Measurements from ENCODE around the gene CCM2.
"Not testable (repeated sequence)": the region's sequence is repeated elsewhere in the genome, so short reads cannot be mapped to it uniquely, and the experiment has no call there.

The CCM2 gene

DNA sequence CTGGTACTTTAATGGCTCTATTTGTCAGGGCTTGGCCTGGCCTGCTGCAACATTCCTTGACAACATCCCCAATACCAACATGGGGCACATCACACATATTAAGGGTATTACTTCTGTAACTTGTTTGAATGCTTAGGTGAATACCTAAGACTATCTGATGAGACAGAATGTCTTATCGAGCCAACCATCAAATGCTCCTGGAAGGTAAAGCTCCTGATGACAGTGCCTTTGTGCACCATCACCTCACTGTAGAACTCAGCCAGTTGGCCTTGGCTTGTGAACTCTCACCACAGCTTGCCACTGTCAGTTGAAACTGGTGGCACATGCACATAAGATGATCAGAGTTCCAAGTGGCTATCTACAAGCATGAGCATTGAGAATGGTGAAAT lies 17.5 kb upstream of the CCM2 start:
- no peak for DNase-seq

DNA sequence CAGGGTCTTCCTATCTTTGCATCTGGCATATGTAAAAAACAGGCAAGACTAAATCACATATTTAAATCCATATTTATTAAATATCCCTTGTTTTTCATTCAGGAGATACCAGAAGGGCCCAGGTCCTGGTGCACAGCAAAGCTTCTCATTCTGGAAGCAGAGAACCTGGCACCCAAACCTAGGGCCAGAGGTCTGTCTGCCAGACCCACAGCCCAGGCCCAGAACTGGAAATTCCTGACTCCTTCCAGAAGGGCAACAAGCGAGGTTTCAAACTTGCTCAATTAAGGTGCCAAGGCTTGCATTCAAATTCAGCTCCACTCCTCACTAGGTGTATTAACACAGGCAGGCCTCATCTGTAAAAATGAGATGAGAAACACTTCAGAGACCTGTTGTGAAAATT lies 17.0 kb upstream of the CCM2 start:
- no peak for DNase-seq

DNA sequence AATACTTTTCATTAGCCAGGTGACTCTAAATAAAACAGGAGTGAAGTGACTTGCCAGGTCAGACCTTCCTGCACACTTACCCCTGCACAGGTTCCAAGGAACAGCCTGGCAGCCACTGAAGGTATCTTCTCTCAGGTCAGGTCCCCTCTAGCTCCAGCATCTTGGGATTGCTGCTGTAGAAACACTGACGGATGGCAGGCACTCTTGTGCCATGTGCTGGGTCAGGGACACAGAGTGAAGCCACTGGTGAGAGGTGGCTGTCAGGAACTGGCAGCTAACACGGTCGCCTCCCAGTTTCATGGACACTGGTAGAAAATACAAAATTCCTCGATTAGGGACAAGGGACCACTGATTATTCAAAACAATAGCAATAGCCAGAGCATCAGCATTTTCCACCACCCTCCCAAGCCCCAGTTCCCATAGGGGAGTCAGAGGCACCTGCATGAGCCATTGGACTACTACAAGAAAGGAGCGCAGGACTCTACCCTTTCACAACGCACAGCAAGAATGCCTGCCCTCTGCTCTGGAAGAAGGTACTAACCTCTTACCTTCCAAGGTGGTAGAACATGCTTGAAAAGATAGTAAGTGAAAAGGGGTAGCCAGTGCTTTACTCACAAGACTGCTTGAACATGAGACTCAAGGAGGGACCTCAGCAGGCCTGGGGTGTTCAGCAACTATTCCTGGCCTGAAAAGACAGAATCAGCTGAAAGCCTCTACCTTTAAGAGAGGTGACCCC lies 16.1 kb upstream of the CCM2 start:
- no peak for DNase-seq

DNA sequence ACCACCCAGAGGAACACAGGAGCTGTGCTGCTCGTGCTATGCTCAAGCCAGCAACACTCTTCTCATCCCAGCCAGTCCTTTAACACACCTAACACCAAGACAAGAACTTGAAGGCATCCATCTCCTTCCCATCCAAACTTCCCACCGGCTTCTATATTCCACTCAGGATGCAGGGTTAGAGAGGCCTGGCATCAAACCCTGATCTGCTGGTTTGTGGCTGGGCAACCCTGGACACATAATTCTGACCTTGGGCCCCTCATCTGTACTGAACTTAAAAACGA lies 15.6 kb upstream of the CCM2 start:
- DNase-seq = no peak

DNA sequence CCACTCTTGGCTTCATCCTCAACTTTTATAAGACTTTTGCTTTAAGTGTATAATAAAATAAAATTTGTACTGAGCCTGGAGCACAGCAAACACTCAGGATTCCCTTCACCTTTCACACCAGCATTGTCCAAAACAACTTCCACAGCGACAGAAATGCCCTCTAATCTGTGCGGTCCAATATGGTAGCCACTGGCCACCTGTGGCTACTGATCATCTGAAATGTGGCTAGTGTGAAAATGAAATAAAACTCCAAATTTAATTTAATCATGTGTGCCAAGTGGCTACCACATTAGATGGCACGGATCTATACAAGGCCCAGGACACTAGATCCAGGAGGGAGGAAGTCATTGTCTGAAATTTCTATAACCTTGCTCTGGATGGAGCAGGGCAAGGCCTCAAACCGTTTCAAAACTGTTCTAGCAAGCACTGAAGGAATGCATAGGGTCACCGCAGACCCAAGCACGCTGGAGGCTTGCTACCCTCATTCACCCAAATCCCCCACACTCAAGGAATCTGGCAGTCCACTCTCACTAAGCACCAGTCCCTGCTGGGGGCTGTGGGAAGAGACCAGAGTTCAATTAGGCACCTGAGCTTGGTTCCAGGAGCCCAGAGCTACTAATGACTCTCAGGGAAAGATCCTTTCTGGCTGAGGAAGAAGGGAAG lies 14.8 kb upstream of the CCM2 start:
- DNase-seq = no peak

DNA sequence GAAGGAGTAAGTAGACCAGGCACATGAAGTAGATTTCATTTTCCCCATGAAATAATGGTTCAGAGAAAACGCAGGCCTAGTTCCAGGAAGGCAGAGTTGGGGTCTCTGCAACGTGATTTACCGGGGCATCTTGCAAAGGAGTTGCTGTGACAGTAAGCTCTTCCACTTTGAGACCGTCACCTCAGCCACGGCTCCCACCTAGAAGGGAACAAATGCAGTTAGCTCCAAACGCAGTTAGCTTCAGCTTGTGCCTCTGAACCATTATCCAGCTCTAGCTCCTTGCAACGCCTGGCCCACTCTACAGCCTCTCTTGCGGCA lies 14.1 kb upstream of the CCM2 start:
- no peak for DNase-seq

DNA sequence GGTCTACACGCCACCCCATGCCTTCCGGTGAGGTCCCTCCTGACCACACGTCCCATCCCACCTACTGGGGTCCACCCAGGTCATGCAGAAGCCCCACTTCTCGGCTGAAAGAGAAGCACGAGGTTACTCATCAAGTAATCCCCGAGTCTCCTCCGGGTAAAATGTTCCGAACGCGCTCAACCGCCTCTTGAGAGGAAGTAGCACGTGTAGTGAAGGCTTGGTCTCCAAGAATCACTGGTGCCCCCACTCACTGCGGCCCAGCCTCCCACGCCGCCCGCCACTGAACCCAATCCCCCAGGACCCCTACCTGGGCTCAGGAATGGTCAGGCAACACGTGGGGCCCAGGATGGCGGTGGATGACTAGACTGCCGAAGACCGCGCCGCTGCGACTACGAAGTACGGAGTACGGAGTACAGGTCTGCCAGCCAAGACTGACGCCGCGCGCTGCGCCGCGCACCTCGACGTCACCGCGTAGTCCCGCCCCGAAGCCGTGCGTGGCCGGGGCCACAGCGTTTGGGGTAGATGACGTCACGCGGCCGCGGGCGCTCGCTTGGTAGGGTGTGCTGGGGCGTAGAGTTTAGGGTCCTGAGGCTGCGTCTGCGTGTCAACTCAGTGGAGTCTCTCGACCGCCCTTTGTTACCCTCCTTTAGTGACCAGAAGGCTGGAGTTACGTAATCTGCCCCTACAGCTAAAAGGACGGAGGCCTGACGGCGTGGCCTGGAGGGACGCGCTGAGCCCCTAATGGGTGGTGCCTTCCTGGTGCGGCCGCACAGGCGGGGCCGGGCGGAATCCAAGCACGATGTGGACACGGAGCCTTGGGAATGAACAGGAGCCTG lies 13.6 kb upstream of the CCM2 start:
- peak; percentile 95 for DNase-seq

DNA sequence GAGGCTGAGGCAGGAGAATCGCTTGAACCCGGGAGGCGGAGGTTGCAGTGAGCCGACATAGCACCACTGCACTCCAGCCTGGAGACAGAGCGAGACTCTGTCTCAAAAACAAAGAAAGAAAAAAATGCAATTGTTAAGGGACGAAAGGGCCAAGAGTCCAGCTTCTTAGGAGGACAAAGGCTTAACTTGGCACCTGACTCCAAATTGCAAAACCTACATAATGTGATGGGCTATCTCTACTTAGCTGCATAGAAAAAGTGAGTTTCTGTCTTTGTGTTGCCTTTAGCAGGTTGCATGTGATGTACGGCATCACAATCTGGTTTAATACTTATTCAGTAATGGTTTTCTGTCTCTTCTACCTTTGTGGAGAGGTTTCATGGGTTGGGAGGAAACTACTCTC lies 12.5 kb upstream of the CCM2 start:
- no peak for DNase-seq

DNA sequence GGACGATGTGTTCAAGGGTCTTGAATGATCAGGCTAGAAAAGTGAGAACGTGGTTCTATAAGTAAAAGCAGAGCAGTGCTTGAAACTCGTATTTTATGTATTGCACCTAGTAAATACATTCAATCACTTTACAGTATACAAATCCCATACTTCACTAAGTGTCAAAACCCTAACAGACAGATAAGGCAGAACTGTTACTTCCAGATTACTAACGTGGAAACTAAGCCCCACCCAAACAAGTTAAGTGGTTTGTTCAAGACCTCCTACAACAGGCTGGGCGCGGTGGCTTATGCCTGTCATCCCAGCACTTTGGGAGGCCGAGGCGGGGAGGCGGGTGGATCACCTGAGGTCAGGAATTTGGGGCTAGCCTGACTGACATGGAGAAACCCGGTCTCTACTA lies 12.0 kb upstream of the CCM2 start:
- DNase-seq = no peak

DNA sequence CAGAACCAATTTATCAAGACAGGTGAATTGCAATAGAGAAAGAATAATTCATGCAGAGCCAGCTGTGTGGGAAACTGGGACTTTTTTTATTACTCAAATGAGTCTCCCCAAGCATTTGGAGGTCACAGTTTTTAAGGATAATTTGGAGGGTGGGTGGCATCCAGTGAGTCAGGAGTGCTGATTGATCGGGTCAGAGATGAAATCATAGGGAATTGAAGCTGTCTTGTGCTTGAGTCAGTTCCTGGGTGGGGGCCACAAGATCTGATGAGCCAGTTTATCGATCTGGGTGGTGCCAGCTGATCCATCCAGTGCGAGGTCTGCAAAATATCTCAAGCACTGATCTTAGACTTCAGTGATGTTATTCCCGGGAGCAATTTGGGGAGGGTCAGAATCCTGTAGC lies 11.3 kb upstream of the CCM2 start:
- no peak for DNase-seq

DNA sequence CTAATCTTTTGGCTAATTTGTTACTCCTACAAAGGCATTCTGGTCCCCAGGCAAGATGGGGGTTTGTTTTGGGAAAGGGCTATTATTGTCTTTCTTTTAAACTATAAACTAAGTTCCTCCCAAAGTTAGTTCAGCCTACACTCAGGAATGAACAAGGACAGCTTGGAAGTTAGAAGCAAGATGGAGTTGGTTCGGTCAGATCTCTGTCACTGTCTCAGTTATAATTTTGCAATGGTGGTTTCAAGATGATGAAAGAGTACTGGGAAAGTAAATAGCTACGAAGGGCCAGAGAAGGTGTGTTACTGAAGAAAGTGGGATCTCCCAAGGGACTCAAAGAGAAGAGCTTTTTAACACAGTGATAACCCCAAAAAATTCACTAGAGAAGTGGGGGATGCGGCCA lies 10.9 kb upstream of the CCM2 start:
- no peak for DNase-seq

DNA sequence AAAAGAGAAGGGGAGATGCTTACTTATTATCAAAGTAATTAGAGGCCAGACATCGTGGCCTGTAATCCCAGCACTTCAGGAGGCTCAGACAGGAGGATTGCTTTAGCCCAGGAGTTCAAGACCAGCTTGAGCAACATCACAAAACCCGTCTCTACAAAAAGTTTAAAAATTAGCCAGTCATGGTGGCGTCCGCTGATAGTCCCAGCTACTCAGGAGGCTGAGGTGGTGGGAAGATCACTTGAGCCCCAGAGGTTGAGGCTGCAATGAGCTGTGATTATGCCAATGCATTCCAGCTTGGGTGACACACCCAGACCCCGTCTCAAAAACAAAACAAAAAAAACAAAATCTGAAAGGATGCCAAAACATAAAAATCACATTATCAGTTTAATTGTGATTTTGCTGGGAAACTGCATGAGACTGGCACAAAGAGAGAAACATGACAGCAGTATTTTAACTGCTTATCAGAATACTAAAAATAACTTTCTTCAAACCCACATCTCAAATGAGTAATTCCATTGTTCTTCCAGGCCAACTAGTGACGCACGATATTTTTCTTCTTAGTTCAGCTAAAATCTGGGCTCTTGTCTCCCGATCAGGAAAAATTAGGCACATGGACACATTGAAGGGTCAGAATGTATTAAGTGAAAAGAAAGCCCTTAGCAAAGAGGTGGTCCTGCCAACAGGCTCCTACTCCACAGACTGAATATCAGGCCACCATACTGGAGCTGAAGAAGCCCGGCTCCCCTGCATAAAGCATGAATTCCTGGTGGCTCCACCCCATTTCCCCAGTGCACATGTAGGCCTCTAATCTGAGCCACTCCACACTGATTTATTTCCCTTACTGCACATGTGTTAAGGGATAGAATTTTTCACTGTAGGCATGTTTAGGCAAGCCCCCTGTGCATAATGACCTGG lies 9.6 kb upstream of the CCM2 start:
- no peak for DNase-seq

DNA sequence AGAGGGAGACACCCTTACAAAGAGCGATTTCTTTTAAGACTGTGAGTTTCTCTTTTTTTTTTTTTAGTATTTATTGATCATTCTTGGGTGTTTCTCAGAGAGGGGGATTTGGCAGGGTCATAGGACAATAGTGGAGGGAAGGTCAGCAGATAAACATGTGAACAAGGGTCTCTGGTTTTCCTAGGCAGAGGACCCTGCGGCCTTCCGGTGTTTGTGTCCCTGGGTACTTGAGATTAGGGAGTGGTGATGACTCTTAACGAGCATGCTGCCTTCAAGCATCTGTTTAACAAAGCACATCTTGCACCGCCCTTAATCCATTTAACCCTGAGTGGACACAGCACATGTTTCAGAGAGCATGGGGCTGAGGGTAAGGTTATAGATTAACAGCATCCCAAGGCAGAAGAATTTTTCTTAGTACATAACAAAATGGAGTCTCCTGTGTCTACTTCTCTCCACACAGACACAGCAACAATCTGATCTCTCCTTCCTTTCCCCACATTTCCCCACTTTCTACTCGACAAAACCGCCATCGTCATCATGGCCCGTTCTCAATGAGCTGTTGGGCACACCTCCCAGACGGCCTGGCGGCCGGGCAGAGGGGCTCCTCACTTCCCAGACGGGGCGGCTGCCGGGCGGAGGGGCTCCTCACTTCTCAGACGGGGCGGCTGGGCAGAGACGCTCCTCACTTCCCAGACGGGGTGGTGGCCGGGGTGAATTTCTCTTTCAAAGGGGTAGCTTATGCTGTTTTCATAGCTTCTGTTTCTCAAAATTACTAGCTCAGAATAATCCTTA lies 7.8 kb upstream of the CCM2 start:
- not testable (repeated sequence) for DNase-seq

DNA sequence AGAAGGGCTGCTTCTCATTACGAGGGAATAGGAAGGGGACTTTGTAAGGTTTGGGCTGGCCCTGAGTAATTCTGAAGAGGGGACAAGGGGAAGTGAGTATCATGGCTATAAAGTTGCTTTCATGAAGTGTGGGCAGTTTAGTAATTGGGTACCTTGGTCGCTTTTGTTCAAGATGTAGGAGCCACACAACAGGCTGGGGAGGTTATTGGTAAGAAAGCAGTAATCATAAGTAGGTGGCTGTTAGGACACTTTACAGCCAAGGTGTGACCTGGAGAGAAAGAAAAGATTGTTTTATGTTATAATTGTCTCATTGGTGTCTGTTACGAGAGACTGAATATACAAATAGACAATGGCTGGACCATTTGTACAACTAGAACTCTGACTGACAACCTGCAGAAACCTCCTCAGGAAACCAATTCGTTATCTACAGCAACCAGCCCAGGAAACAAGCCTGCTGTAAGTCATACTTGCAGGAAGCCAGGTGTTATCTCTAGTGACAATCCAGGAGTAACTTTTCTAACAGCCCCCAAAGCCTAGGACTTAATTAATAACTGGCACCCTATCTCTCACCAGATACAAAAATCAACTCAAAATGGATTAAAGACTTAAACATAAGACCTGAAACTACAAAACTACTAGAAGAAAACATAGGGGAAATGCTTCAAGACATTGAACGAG lies 5.0 kb upstream of the CCM2 start:
- no peak for DNase-seq

DNA sequence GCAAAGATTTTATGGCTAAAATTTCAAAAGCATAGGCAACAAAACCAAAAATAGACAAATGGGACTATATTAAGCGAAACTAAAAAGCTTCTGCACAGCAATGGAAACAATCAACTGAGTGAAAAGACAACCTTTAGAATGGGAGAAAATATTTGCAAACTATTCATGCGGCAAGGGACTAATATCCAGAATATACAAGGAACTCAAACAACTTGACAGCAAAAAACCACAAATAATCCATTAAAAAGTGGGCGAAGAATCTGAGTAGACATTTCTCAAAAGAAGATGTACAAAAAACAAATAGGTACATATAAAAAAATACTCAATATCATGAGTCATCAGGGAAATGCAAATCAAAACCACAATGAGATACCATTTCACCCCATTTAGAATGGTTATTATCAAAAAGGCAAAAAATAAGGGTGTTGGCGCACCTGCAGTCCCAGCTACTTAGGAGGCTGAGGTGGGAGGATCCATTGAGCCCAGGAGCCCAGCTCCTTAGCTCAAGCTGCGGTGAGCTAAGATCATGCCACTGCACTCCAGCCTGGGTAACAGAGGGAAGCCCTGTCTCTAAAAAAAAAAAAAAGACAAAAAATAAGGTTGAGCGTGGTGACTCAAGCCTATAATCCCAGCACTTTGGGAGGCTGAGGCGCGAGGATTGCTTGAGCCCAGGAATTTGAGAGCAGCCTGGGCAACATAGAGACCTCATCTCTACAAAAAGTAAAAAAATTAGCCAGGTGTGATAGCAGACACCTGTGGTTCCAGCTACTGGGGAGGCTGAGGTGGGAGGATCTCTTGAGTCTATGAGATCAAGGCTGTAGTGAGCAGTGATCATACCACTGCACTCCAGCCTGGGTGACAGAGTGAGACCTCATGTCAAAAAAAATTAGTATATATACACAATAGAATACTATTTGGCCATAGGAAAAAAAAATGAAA lies 4.2 kb upstream of the CCM2 start:
- no peak for DNase-seq

DNA sequence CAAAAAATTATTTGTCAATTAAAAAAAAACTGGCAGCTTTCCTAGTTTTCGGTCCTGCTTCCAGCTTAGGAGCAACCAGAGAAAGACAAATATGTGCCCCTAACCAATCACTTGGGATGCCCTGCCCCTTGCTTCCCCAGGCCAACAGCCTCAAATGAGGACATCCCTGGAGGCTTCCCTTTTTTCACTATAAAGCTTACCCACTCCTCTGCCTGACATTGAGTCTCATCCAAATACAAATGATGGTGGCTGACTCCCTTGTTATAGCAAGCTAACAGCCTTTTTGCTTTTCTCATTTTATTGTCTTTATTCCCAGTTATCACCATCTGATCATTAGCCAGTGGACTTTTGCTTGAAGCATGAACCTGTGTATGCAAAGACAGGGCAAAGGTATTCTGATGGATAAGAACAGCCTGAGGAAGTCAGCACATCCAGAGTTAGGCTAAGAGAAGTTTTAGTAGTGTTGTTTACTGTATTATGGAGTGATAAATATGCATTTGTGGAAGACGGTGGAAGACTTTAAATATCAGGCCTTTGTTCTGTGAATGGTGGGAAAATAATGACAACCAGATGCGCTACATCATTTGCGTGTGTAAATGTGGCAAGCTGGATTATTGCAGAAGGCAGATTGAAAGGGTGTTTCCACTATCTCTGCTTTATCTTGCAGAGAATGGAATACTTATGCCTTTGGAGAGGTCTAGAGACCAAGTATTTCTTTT lies 1.7 kb upstream of the CCM2 start:
- DNase-seq = no peak

DNA sequence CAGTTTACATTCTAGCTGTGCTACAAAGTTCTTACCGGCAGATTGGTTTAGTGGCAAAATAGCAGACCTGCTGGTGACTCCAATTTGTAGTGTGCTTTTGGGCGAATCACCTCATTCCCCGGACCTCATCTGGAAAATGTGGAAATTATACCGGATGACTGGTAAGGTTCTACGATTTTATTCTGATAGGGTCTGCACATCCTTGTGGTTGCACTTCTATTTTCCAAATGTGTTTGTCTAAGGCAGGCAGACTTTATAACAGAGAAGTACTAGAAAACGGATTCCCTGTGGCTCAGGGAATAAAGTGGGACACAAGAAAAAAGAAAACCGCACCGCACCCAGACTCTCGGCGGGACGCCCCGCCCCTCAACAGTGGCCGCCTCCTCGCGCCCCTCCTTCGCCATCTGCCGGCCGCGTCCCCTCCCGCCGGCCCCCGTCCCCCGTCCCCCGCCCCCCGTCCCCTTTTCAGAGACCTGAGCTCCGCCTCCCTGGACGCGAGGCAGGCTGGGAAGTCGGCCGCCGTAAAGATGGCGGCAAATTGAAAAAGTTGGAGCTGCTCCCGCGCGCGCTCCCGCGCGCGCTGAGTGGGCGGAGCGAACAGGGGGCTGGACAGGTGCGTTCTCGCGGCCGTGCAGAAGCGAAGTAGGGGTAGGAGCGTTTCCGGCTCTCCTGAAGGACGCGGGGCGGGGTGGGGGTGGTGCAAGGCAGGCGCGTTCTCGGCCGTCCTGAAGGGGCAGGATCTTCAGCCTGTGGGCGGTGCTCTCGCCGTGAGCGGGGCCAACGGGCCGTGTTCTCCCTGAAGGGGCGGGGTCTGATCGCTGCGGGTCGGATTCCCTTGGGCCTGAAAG lies 532 bp upstream of the CCM2 start:
- peak; percentile 95 for DNase-seq

DNA sequence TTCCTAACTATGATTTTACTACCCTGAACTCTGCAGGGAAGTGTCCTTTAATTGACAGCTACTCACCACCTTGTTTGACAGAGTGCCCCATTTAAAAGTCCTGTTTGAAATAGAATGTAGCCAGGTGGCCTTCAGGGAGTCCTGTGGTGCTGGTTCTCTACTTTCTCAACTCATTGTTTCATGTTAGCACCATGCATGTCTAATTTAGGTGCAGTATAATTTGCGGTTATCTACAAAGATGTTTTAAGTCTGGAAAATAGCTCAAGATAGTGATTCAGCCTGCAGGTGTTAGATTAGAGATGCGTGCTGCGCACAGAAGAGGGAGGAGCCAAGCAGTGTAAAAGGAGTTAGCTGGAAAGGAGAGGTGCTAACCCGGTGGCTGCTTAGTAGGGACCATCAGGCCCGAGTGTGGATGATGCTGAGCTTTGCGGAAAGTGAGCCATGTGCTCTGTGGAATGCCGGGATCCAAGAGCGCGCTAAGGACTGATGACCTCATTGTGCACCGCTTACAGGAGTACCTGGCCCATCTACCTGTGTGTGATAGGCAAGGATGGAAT lies 1.2 kb downstream of the CCM2 start:
- DNase-seq = no peak

DNA sequence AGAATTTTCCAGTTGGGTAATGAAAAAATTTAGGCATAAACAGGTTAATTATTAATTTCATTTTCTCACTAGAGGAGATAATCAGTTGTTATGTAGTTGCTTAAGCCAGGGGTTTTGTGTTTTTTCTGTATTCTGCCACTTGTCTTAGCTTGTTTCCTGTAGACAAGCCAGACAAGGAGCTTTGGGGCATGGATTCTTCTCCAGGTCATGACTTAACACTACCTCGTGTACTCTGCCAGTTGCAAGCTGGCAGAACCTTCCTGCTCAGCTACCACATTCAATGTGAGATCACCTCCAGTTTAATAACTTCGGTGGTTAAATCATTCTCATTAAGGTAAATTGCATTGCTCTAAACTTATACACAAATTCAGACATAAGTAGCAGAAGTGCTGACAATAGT lies 1.8 kb downstream of the CCM2 start:
- no peak for DNase-seq

Measured in activated gamma-delta T cell (primary cell).